NB4 (cell line): ENCODE measurements around the gene COL2A1.

Experiments
- DNase-seq: peaks from one replicate; pipeline ENCODE4 v3.0.0; 2010; ENCODE audit warnings: low read depth
- H3K4me3 ChIP-seq: one replicate; pipeline ENCODE4 v1.5.1; 2011; ENCODE audit warnings: mild to moderate bottlenecking, low read depth, low read length, moderate library complexity
- MYC ChIP-seq: IDR thresholded peaks from 2 replicates; pipeline ENCODE4 v1.6.1; 2011; ENCODE audit warnings: low read depth, low read length
- POLR2A ChIP-seq: IDR thresholded peaks from 2 replicates; pipeline ENCODE4 v1.6.1; 2011; ENCODE audit warnings: mild to moderate bottlenecking; ENCODE audit not compliant: insufficient read length; ENCODE audit errors: extremely low read depth
- TF ChIP-seq, protein P1 (sequence below): IDR thresholded peaks from one replicate; pipeline ENCODE4 v1.5.1; 2012; ENCODE audit warnings: low read depth, low read length
- TF ChIP-seq, protein P2 (sequence below): IDR thresholded peaks from 2 replicates; pipeline ENCODE4 v1.6.1; 2011; ENCODE audit warnings: low read depth, low read length

The COL2A1 gene

DNA sequence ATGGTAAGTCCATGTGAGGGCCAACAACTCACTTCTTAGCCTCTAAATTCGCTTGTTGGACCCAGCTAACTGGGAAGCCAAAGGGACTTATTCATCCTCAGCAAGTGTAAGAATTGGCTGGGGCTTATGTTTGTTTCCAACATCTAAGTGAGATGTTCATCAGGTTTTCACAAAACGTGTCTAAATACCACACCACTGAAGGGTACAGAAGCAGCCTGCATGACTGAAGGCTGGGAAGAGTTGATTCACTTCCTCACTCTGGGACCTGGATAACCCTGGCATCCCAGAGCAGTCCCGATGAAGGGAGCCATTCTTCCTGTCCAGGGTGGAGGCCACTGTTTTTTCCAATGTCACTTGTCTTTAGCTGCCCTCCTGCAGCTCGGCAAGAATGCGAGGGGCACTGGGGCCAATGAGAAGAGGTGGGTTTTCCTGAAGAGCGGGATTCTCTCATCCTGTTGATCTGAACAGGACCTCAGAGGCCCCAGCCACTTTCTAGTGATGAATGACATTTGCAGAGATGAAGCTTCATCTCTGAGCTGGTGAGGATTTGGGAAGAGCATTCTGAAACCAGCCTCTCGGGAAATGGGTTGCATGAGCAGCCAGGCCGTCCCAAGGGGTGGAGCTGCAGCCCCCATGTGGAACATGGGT lies 12.2 kb upstream of the COL2A1 start:
- TF ChIP-seq POLR2A (no peak), MYC (no peak)
- TF ChIP-seq, protein P1, sequence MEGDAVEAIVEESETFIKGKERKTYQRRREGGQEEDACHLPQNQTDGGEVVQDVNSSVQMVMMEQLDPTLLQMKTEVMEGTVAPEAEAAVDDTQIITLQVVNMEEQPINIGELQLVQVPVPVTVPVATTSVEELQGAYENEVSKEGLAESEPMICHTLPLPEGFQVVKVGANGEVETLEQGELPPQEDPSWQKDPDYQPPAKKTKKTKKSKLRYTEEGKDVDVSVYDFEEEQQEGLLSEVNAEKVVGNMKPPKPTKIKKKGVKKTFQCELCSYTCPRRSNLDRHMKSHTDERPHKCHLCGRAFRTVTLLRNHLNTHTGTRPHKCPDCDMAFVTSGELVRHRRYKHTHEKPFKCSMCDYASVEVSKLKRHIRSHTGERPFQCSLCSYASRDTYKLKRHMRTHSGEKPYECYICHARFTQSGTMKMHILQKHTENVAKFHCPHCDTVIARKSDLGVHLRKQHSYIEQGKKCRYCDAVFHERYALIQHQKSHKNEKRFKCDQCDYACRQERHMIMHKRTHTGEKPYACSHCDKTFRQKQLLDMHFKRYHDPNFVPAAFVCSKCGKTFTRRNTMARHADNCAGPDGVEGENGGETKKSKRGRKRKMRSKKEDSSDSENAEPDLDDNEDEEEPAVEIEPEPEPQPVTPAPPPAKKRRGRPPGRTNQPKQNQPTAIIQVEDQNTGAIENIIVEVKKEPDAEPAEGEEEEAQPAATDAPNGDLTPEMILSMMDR, result no peak
- TF ChIP-seq, protein P2, sequence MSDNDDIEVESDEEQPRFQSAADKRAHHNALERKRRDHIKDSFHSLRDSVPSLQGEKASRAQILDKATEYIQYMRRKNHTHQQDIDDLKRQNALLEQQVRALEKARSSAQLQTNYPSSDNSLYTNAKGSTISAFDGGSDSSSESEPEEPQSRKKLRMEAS, result no peak
- DNase-seq, result no peak
- H3K4me3 ChIP-seq, result no peak overlapping the region

DNA sequence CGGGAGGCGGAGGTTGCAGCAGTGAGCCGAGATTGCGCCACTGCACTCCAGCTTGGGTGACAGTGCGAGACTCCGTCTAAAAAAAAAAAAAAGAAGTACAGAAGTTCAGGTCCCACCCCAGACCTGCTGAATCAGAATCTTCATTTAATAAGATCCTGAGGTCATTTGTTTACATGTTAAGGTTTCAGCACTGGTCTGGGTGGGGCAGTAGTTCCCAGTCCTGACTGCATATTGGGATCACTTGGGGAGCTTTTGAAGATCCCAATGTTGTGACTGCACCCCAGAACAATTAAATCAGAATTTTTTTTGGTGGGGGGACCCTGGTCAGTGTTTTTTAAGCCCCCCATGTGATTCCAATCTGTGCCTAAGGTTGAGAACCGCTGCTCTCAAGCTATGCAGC lies 11.7 kb upstream of the COL2A1 start:
- no peak overlapping the region for H3K4me3 ChIP-seq
- DNase-seq, result no peak
- TF ChIP-seq, protein P1, result no peak
- TF ChIP-seq, protein P2, result no peak
- TF ChIP-seq MYC (no peak), POLR2A (no peak)

DNA sequence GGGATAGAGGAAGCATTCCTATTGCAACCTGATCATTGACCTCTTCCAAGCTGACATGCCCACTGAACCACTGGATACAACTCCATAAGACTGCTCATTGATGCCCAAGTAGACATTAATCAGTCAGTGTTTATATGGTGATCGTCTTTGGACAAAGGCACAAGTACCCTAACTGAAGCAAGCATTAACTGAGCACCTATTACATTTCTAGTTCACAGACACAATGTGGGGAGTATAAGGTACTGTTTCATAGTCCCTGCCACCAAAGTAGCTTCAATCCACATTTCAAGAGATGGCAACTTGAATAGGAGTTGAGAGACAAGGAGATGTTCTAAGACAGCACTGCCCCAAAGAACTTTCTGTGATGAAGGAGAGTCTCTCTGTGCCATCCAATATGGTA lies 10.9 kb upstream of the COL2A1 start:
- no peak for DNase-seq
- TF ChIP-seq MYC (no peak), POLR2A (no peak)
- TF ChIP-seq, protein P2, result no peak
- TF ChIP-seq, protein P1, result no peak
- no peak overlapping the region for H3K4me3 ChIP-seq

DNA sequence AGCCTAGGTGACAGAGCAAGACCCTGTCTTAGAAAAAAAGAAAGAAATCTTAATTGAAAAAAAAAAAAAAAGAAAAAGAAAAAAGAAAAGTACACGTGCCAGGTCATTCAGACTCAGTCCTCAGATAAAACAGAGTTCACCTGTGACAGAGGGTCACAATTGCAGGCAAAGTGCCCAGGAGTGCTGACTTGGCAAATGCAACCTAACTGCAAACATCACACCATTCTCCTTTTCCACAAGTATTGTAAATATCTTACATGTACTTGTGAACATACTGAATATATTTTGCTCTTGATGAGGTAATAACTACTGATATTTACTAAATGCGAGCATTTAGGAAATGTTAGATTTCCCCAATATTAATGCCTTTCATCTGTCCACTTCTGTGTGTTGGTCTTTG lies 9.0 kb upstream of the COL2A1 start:
- no peak for DNase-seq
- TF ChIP-seq, protein P2, result no peak
- TF ChIP-seq MYC, result no peak
- TF ChIP-seq POLR2A, result no peak
- TF ChIP-seq, protein P1, result no peak
- H3K4me3 ChIP-seq, result no peak overlapping the region

DNA sequence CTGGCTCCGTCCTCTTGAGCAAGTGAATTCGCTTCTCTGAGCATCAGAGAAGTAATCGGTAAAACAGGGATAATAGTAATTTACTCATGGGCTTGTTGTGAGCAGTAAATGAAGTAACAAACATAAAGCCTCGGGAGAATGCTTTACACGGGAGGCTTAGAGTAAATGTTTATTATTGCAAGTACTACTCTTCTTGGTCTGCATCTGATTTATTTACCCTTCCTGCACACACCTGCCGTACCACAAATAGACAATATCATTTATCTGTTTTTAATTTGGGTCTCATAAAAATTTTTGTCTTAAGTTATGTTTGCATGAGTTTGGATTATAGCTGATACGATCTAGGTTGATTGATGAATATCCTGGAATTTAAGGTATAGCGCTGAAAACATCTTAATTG lies 7.8 kb upstream of the COL2A1 start:
- no peak overlapping the region for H3K4me3 ChIP-seq
- TF ChIP-seq, protein P1, result no peak
- no peak for DNase-seq

DNA sequence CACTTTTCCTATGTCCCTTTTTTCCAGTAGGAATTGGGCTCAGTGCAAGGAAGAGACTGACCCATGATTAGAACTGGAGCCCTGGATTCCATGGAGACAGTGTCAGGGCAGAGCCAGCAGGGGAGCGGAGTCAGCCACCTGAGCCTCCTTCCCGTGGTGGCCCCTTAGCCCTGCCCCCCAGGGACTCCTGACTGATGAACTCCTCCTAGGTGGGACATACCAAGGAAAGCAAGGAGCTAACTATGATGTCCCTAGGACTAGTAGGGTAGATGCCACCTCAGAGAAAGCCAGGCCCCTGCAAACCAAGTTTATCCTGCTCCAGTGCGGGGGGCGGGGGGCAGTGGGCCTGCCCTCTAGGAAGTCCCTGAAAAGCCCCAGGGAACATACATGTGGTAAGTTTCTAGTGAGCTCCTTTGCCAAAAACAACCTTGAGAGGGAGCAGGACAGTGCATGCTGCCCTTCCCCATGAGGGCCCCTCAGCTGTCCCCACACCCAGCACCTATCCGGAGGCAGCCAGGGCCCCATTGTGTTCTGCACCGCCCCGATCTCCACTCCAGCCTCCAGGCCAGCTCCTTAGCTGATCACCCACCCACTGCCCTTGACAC lies 6.2 kb upstream of the COL2A1 start:
- no peak for DNase-seq

More for the DNA sequence above, 6.2 kb upstream of the COL2A1 start:
- TF ChIP-seq, protein P1, result no peak
- TF ChIP-seq, protein P2, result no peak
- TF ChIP-seq MYC (no peak), POLR2A (no peak)
- no peak overlapping the region for H3K4me3 ChIP-seq
